Amniotic stem cell (primary cell): Measurements from ENCODE around the gene GARS1.
"Not testable (repeated sequence)": the region's sequence is repeated elsewhere in the genome, so short reads cannot be mapped to it uniquely, and the experiment has no call there.

Experiments
- DNase-seq: peaks from one replicate; lab custom pipeline; 2025; lab: John Stamatoyannopoulos, UW

The GARS1 gene

GRCh38 chr7:30594540-30595435 lies at the start of gene GARS1:
Gene GARS1 (plus strand): TSS chr7:30594878. CDS start chr7:30594922, 44 bp downstream.
- DNase-seq: peak; percentile 81

- no peak for DNase-seq
Measured at GRCh38 chr7:30545791-30546555, 48.7 kb upstream of the GARS1 start.

GRCh38 chr7:30546596-30546995 lies 48.1 kb upstream of the GARS1 start:
- DNase-seq: no peak

GRCh38 chr7:30548845-30549244 lies 45.8 kb upstream of the GARS1 start:
- peak; percentile 38 for DNase-seq

GRCh38 chr7:30549931-30550493 lies 44.7 kb upstream of the GARS1 start:
- no peak for DNase-seq

- no peak for DNase-seq
Measured at GRCh38 chr7:30552330-30552729, 42.3 kb upstream of the GARS1 start.

- no peak for DNase-seq
Measured at GRCh38 chr7:30553141-30553540, 41.5 kb upstream of the GARS1 start.

GRCh38 chr7:30553546-30553945 lies 41.1 kb upstream of the GARS1 start:
- no peak for DNase-seq

GRCh38 chr7:30555525-30555924 lies 39.2 kb upstream of the GARS1 start:
- DNase-seq: no peak

- DNase-seq: no peak
Measured at GRCh38 chr7:30556840-30557239, 37.8 kb upstream of the GARS1 start.

- no peak for DNase-seq
Measured at GRCh38 chr7:30557245-30557644, 37.4 kb upstream of the GARS1 start.

- DNase-seq: no peak
Measured at GRCh38 chr7:30559611-30560010, 35.1 kb upstream of the GARS1 start.

- DNase-seq: no peak
Measured at GRCh38 chr7:30561389-30561788, 33.3 kb upstream of the GARS1 start.

GRCh38 chr7:30562498-30562897 lies 32.2 kb upstream of the GARS1 start:
- DNase-seq: no peak

- no peak for DNase-seq
Measured at GRCh38 chr7:30562909-30563308, 31.8 kb upstream of the GARS1 start.

GRCh38 chr7:30563326-30563942 lies 31.2 kb upstream of the GARS1 start:
- DNase-seq: no peak

GRCh38 chr7:30564243-30564892 lies 30.3 kb upstream of the GARS1 start:
- DNase-seq: peak; percentile 40

- DNase-seq: no peak
Measured at GRCh38 chr7:30566596-30566995, 28.1 kb upstream of the GARS1 start.

- no peak for DNase-seq
Measured at GRCh38 chr7:30567081-30567480, 27.6 kb upstream of the GARS1 start.

- DNase-seq: not testable (repeated sequence)
Measured at GRCh38 chr7:30570238-30570637, 24.4 kb upstream of the GARS1 start.

GRCh38 chr7:30572212-30572841 lies 22.4 kb upstream of the GARS1 start:
- no peak for DNase-seq
